PC-3 (cell line): ENCODE measurements around the gene SPATS2.

ENCODE experiments used
- CTCF ChIP-seq: fragments of 300-600 bp; sonication (generic); conservative IDR thresholded peaks from 2 replicates; pipeline ENCODE4 v1.5.1; 2017; ENCODE audit warnings: antibody characterized with exemption, low read depth, mild to moderate bottlenecking, low read length
- EZH2 ChIP-seq: fragments of 300-600 bp; sonication (generic); IDR thresholded peaks from one replicate; pipeline ENCODE4 v1.6.1; 2017; ENCODE audit warnings: antibody characterized with exemption, mild to moderate bottlenecking, low read length; ENCODE audit not compliant: unreplicated experiment
- EZH2phosphoT487 ChIP-seq: fragments of 300-600 bp; sonication (generic); IDR thresholded peaks from 2 replicates; pipeline ENCODE4 v1.6.1; 2018; ENCODE audit warnings: mild to moderate bottlenecking, antibody characterized with exemption, low read length, borderline replicate concordance

GRCh38 chr12:49359671-49360070, 7.6 kb upstream of the SPATS2 start:
- TF ChIP-seq EZH2 = no peak
- TF ChIP-seq CTCF = no peak
- no peak for TF ChIP-seq EZH2phosphoT487
